ENCODE results near the gene ANKRD13A. TPM values are rescaled to one million over a fixed set of nuclear protein-coding genes. Genes with fewer than 3 reads are reported as not detected.

ANKRD13A gene
- total RNA-seq, 1 experiment from 2014 or later: 25.9 TPM

- H3K36me3 ChIP-seq (replicated peaks; ENCODE audit: control insufficient read depth, insufficient read depth, low read length): no peaks in the 10 kb centered on the region
- H3K27me3 ChIP-seq (ENCODE audit: control insufficient read depth, insufficient read depth, low read length): no peaks in the 10 kb centered on the region; the same call in 1 of the 2 replicates
- peak overlapping the region; percentile 3; the same call in 1 of the 2 replicates for H3K4me3 ChIP-seq (ENCODE audit: insufficient read depth, low read depth, low read length)
- no peak for DNase-seq
Measured at GRCh38 chr12:109994401-109995175, 4.6 kb upstream of the ANKRD13A start.

GRCh38 chr12:109995361-109995685 is 3.9 kb upstream of the ANKRD13A start:
- Histone ChIP-seq H3K27me3 (ENCODE audit: control insufficient read depth, insufficient read depth, low read length) (peaks cover 7% of the 10 kb centered on the region), H3K4me3 (ENCODE audit: insufficient read depth, low read depth, low read length) (peak overlapping the region; percentile 76), H3K36me3 (replicated peaks; ENCODE audit: control insufficient read depth, insufficient read depth, low read length) (no peaks in the 10 kb centered on the region)
- no peak for DNase-seq

- Histone ChIP-seq H3K36me3 (replicated peaks; ENCODE audit: control insufficient read depth, insufficient read depth, low read length) (no peaks in the 10 kb centered on the region), H3K27me3 (ENCODE audit: control insufficient read depth, insufficient read depth, low read length) (peaks cover 9% of the 10 kb centered on the region), H3K4me3 (ENCODE audit: insufficient read depth, low read depth, low read length) (peak within 1 kb of the TSS; percentile 76)
- DNase-seq: peak; percentile 94
Measured at GRCh38 chr12:109995686-109996482, 3.3 kb upstream of the ANKRD13A start, which contains the start of gene GIT2. Gene GIT2 (minus strand): TSS chr12:109996368. CDS start chr12:109996224, 144 bp downstream.

- H3K36me3 ChIP-seq (replicated peaks; ENCODE audit: control insufficient read depth, insufficient read depth, low read length): no peaks in the 10 kb centered on the region
- peaks cover 9% of the 10 kb centered on the region for H3K27me3 ChIP-seq (ENCODE audit: control insufficient read depth, insufficient read depth, low read length)
- H3K4me3 ChIP-seq (ENCODE audit: insufficient read depth, low read depth, low read length): no peak overlapping the region
- DNase-seq: no peak
Measured at GRCh38 chr12:109996483-109996853, 2.8 kb upstream of the ANKRD13A start.

- no peak for DNase-seq
- Histone ChIP-seq H3K27me3 (ENCODE audit: control insufficient read depth, insufficient read depth, low read length) (peaks cover 9% of the 10 kb centered on the region), H3K36me3 (replicated peaks; ENCODE audit: control insufficient read depth, insufficient read depth, low read length) (no peaks in the 10 kb centered on the region), H3K4me3 (ENCODE audit: insufficient read depth, low read depth, low read length) (no peak overlapping the region)
Measured at GRCh38 chr12:109997393-109997792, 1.8 kb upstream of the ANKRD13A start.

GRCh38 chr12:109998241-109998903 is 858 bp upstream of the ANKRD13A start:
- DNase-seq: no peak
- peaks cover 9% of the 10 kb centered on the region for H3K27me3 ChIP-seq (ENCODE audit: control insufficient read depth, insufficient read depth, low read length)
- H3K4me3 ChIP-seq (ENCODE audit: insufficient read depth, low read depth, low read length): peak overlapping the region; percentile 73
- no peaks in the 10 kb centered on the region for H3K36me3 ChIP-seq (replicated peaks; ENCODE audit: control insufficient read depth, insufficient read depth, low read length)

- peak overlapping the region; percentile 73 for H3K4me3 ChIP-seq (ENCODE audit: insufficient read depth, low read depth, low read length)
- no peak for DNase-seq
- H3K27me3 ChIP-seq (ENCODE audit: control insufficient read depth, insufficient read depth, low read length): peaks cover 9% of the 10 kb centered on the region
- no peaks in the 10 kb centered on the region for H3K36me3 ChIP-seq (replicated peaks; ENCODE audit: control insufficient read depth, insufficient read depth, low read length)
Measured at GRCh38 chr12:109999649-109999971, 380 bp downstream of the ANKRD13A start.

GRCh38 chr12:109999983-110000505 is 814 bp downstream of the ANKRD13A start:
- H3K4me3 ChIP-seq (ENCODE audit: insufficient read depth, low read depth, low read length): peak overlapping the region; percentile 73
- DNase-seq: no peak
- peaks cover 9% of the 10 kb centered on the region for H3K27me3 ChIP-seq (ENCODE audit: control insufficient read depth, insufficient read depth, low read length)
- no peaks in the 10 kb centered on the region for H3K36me3 ChIP-seq (replicated peaks; ENCODE audit: control insufficient read depth, insufficient read depth, low read length)

- H3K4me3 ChIP-seq (ENCODE audit: insufficient read depth, low read depth, low read length): no peak overlapping the region
- H3K27me3 ChIP-seq (ENCODE audit: control insufficient read depth, insufficient read depth, low read length): peaks cover 9% of the 10 kb centered on the region
- DNase-seq: no peak
- no peaks in the 10 kb centered on the region for H3K36me3 ChIP-seq (replicated peaks; ENCODE audit: control insufficient read depth, insufficient read depth, low read length)
Measured at GRCh38 chr12:110001596-110001995, 2.4 kb downstream of the ANKRD13A start.

GRCh38 chr12:110002676-110003515 is 3.7 kb downstream of the ANKRD13A start:
- H3K27me3 ChIP-seq (ENCODE audit: control insufficient read depth, insufficient read depth, low read length): peaks cover 9% of the 10 kb centered on the region
- DNase-seq: no peak

GRCh38 chr12:110004598-110004997 is 5.4 kb downstream of the ANKRD13A start:
- DNase-seq: no peak
- H3K27me3 ChIP-seq (ENCODE audit: control insufficient read depth, insufficient read depth, low read length): peaks cover 9% of the 10 kb centered on the region
- no peaks in the 10 kb centered on the region for H3K36me3 ChIP-seq (replicated peaks; ENCODE audit: control insufficient read depth, insufficient read depth, low read length)
- H3K4me3 ChIP-seq (ENCODE audit: insufficient read depth, low read depth, low read length): no peak overlapping the region

More at GRCh38 chr12:110002676-110003515, 3.7 kb downstream of the ANKRD13A start:
- no peaks in the 10 kb centered on the region for H3K36me3 ChIP-seq (replicated peaks; ENCODE audit: control insufficient read depth, insufficient read depth, low read length)
- no peak overlapping the region for H3K4me3 ChIP-seq (ENCODE audit: insufficient read depth, low read depth, low read length)

- peaks cover under 1% of the 10 kb centered on the region for H3K27me3 ChIP-seq (ENCODE audit: control insufficient read depth, insufficient read depth, low read length)
- H3K4me3 ChIP-seq (ENCODE audit: insufficient read depth, low read depth, low read length): no peak overlapping the region
- DNase-seq: no peak
- H3K36me3 ChIP-seq (replicated peaks; ENCODE audit: control insufficient read depth, insufficient read depth, low read length): no peaks in the 10 kb centered on the region
Measured at GRCh38 chr12:110005319-110005973, 6.2 kb downstream of the ANKRD13A start.

- H3K4me3 ChIP-seq (ENCODE audit: insufficient read depth, low read depth, low read length): no peak overlapping the region
- no peaks in the 10 kb centered on the region for H3K36me3 ChIP-seq (replicated peaks; ENCODE audit: control insufficient read depth, insufficient read depth, low read length)
- no peak for DNase-seq
- H3K27me3 ChIP-seq (ENCODE audit: control insufficient read depth, insufficient read depth, low read length): no peaks in the 10 kb centered on the region
Measured at GRCh38 chr12:110006115-110006514, 6.9 kb downstream of the ANKRD13A start.

Data from H7 (cell line).